Nephron (organoid): Measurements from ENCODE around the gene C1orf116.

Experiments
- H3K27ac Mint-ChIP-seq, 3 experiments: 2 replicates each; pipeline ENCODE4 v1.8.0; 2020; ENCODE audit warnings: mixed read lengths in 3 of 3, mild to moderate bottlenecking in 2 of 3, moderate library complexity in 1 of 3
- H3K27me3 Mint-ChIP-seq: 2 replicates; pipeline ENCODE4 v1.8.0; 2021; ENCODE audit warnings: low read depth, mild to moderate bottlenecking, moderate library complexity, mixed read lengths
- H3K36me3 Mint-ChIP-seq: 2 replicates; pipeline ENCODE4 v1.8.0; 2020; ENCODE audit warnings: low read depth, mixed read lengths
- H3K4me1 Mint-ChIP-seq: 2 replicates; pipeline ENCODE4 v1.8.0; 2020; ENCODE audit warnings: mixed read lengths
- H3K4me3 Mint-ChIP-seq, 3 experiments: 2 replicates each; pipeline ENCODE4 v1.8.0; 2020; ENCODE audit warnings: mild to moderate bottlenecking in 3 of 3, mixed read lengths in 3 of 3, moderate library complexity in 2 of 3
- H3K9me3 Mint-ChIP-seq: 2 replicates; pipeline ENCODE4 v1.8.0; 2020; ENCODE audit warnings: mixed read lengths
- CTCF ChIP-seq, 3 experiments: fragments of 200-600 bp; sonication (generic); IDR thresholded peaks; one replicate each; pipeline ENCODE4 v1.5.0; 2021; ENCODE audit warnings: antibody characterized with exemption in 3 of 3; ENCODE audit not compliant: unreplicated experiment in 3 of 3

The C1orf116 gene

GRCh38 chr1:207020065-207020708 lies 12.4 kb downstream of the C1orf116 start:
- Mint-ChIP-seq H3K36me3 (no peaks in the 10 kb centered on the region), H3K9me3 (no peaks in the 10 kb centered on the region), H3K27ac (no peak overlapping the region), H3K4me3 (no peak overlapping the region), H3K4me1 (peaks cover 10% of the 10 kb centered on the region), H3K27me3 (peaks cover 21% of the 10 kb centered on the region)
- no peak for TF ChIP-seq CTCF (IDR thresholded peaks at IDR 0.05; ENCODE audit: unreplicated experiment in 3 of 3)

GRCh38 chr1:207019661-207020060 lies 12.9 kb downstream of the C1orf116 start:
- Mint-ChIP-seq H3K36me3 (no peaks in the 10 kb centered on the region), H3K27me3 (peaks cover 19% of the 10 kb centered on the region), H3K4me3 (no peak overlapping the region), H3K27ac (no peak overlapping the region), H3K9me3 (no peaks in the 10 kb centered on the region), H3K4me1 (peaks cover 5% of the 10 kb centered on the region)
- no peak for TF ChIP-seq CTCF (IDR thresholded peaks at IDR 0.05; ENCODE audit: unreplicated experiment in 3 of 3)

GRCh38 chr1:207019161-207019560 lies 13.4 kb downstream of the C1orf116 start:
- no peak for TF ChIP-seq CTCF (IDR thresholded peaks at IDR 0.05; ENCODE audit: unreplicated experiment in 3 of 3)
- no peak overlapping the region for H3K27ac Mint-ChIP-seq
- H3K4me3 Mint-ChIP-seq = no peak overlapping the region
- no peaks in the 10 kb centered on the region for H3K9me3 Mint-ChIP-seq
- peaks cover 17% of the 10 kb centered on the region for H3K27me3 Mint-ChIP-seq
- H3K4me1 Mint-ChIP-seq = no peaks in the 10 kb centered on the region
- no peaks in the 10 kb centered on the region for H3K36me3 Mint-ChIP-seq

GRCh38 chr1:207018707-207019106 lies 13.8 kb downstream of the C1orf116 start:
- H3K4me1 Mint-ChIP-seq = no peaks in the 10 kb centered on the region
- H3K9me3 Mint-ChIP-seq = no peaks in the 10 kb centered on the region
- peaks cover 17% of the 10 kb centered on the region for H3K27me3 Mint-ChIP-seq
- no peaks in the 10 kb centered on the region for H3K36me3 Mint-ChIP-seq
- no peak overlapping the region for H3K4me3 Mint-ChIP-seq
- no peak for TF ChIP-seq CTCF (IDR thresholded peaks at IDR 0.05; ENCODE audit: unreplicated experiment in 3 of 3)
- H3K27ac Mint-ChIP-seq = no peak overlapping the region

GRCh38 chr1:207017615-207018559 lies 14.7 kb downstream of the C1orf116 start:
- no peak for TF ChIP-seq CTCF (IDR thresholded peaks at IDR 0.05; ENCODE audit: unreplicated experiment in 3 of 3)
- no peak overlapping the region for H3K27ac Mint-ChIP-seq
- H3K4me3 Mint-ChIP-seq = no peak overlapping the region
- H3K36me3 Mint-ChIP-seq = no peaks in the 10 kb centered on the region
- no peaks in the 10 kb centered on the region for H3K9me3 Mint-ChIP-seq
- peaks cover 23% of the 10 kb centered on the region for H3K27me3 Mint-ChIP-seq
- no peaks in the 10 kb centered on the region for H3K4me1 Mint-ChIP-seq
